Mammary microvascular endothelial cell (primary cell): ENCODE data around the gene CYP2S1. TPM values are rescaled to one million over a fixed set of nuclear protein-coding genes. Genes with fewer than 3 reads are reported as not detected.

Experiments
- total RNA-seq: library from RNA; depleted of rRNA; stranded (reverse); fragments of >200 nt; gene quantifications from 2 replicates; pipeline ENCODE4 v1.2.3, GENCODE V29; 2015

CYP2S1 gene, protein sequence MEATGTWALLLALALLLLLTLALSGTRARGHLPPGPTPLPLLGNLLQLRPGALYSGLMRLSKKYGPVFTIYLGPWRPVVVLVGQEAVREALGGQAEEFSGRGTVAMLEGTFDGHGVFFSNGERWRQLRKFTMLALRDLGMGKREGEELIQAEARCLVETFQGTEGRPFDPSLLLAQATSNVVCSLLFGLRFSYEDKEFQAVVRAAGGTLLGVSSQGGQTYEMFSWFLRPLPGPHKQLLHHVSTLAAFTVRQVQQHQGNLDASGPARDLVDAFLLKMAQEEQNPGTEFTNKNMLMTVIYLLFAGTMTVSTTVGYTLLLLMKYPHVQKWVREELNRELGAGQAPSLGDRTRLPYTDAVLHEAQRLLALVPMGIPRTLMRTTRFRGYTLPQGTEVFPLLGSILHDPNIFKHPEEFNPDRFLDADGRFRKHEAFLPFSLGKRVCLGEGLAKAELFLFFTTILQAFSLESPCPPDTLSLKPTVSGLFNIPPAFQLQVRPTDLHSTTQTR
- 4.7 and 5.3 TPM in 2 replicates for total RNA-seq

DNA sequence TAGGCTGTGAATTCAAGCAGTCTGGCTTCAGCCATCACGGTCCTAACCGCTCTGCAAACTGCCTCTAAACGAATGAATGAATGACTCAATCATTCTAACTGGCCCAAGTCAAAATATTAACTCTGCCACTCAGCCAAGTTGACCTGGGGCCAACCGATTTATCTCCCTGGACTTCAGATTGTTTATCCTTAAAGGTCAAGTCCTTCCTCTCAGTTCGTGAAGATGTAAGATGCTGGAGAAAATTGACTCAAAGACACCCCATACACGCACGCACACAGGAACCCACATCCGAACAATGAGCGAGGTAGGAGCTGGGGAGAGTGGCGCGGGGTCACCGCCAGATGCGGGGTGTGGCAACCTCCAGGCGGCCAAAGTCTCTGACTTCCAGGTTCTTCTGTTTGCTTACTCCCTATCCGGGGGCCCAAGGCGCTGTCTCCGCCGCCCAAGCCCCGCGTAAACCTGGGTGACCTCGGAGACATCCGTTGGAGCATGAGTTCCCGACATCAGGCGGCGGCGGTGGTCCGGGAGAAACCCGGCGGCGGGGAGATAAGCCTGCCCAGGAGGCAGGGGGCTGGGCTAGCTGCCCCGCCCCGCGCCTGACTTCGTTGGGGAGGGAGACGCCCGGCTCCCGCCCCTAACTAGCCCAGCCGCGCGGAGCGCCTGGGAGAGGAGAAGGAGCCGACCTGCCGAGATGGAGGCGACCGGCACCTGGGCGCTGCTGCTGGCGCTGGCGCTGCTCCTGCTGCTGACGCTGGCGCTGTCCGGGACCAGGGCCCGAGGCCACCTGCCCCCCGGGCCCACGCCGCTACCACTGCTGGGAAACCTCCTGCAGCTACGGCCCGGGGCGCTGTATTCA, at the start of gene CYP2S1:
TSS of gene CYP2S1 (plus strand) at position 646 of the 856 bp plus-strand sequence. CDS start at position 692, 46 bp downstream.

DNA sequence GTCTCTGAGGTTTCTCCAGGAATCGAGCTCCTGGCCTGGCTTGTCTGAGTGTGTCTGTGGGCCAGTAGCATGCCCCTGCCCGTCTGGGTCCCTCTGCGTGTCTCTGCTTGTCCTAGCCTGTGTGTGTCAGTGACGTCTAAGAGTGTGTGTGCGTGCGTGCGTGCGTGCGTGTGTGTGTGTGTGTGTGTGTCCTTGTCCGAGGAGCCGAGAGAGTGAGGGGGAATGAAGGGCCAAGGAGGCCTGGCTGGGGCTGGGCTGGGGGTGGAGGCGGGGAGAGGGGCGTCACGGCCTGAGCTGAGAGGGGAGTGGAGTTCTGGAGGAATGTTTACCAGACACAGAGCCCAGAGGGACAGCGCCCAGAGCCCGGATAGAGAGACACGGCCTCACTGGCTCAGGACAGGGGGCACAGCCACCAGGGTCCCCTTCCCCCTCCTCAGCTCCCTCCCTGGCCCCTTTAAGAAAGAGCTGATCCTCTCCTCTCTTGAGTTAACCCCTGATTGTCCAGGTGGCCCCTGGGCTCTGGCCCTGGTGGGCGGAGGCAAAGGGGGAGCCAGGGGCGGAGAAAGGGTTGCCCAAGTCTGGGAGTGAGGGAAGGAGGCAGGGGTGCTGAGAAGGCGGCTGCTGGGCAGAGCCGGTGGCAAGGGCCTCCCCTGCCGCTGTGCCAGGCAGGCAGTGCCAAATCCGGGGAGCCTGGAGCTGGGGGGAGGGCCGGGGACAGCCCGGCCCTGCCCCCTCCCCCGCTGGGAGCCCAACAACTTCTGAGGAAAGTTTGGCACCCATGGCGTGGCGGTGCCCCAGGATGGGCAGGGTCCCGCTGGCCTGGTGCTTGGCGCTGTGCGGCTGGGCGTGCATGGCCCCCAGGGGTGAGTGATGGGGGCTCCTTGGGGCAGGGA, 25.8 kb downstream of the CYP2S1 start, which contains the start of gene AXL:
TSS of gene AXL (plus strand) at position 609 of the 893 bp plus-strand sequence. CDS start at position 779, 170 bp downstream.

Other genes with a start within 250 kb of the CYP2S1 start
- not detected in 2 replicates for gene CYP2B6, start 201.9 kb upstream of the CYP2S1 start, total RNA-seq
- not detected in 2 replicates for gene CYP2A13, start 104.8 kb upstream of the CYP2S1 start, total RNA-seq
- not detected in 2 replicates for gene CYP2F1, start 78.8 kb upstream of the CYP2S1 start, total RNA-seq
- 183 and 196 TPM in 2 replicates for gene AXL, start 26.0 kb downstream of the CYP2S1 start, total RNA-seq
- gene HNRNPUL1, start 71.2 kb downstream of the CYP2S1 start, total RNA-seq: 138 and 141 TPM in 2 replicates
- 10.6 and 14.3 TPM in 2 replicates for gene CCDC97, start 117.0 kb downstream of the CYP2S1 start, total RNA-seq
- 25.4 and 40.8 TPM in 2 replicates for gene TGFB1, start 160.7 kb downstream of the CYP2S1 start, total RNA-seq
- 10.2 TPM in 2 replicates for gene B9D2, start 170.9 kb downstream of the CYP2S1 start, total RNA-seq
- 5.8 and 10.5 TPM in 2 replicates for gene TMEM91, start 183.3 kb downstream of the CYP2S1 start, total RNA-seq
- 24.9 and 27.6 TPM in 2 replicates for gene EXOSC5, start 204.1 kb downstream of the CYP2S1 start, total RNA-seq
- 34.5 and 36.2 TPM in 2 replicates for gene BCKDHA, start 204.6 kb downstream of the CYP2S1 start, total RNA-seq
- 0.87 and 1.5 TPM in 2 replicates for gene B3GNT8, start 234.2 kb downstream of the CYP2S1 start, total RNA-seq
- 55.4 and 56.9 TPM in 2 replicates for gene DMAC2, start 246.7 kb downstream of the CYP2S1 start, total RNA-seq
- gene ERICH4, start 249.9 kb downstream of the CYP2S1 start, total RNA-seq: not detected in 2 replicates